CD4-positive, alpha-beta T cell (primary cell): ENCODE measurements around the gene BICRAL. TPM values are rescaled to one million over a fixed set of nuclear protein-coding genes. Genes with fewer than 3 reads are reported as not detected.

ENCODE experiments used
- ATAC-seq: fragments of 200-7000 bp; cut with Tn5 transposase; one replicate; pipeline ENCODE4 v1.10.0; 2022; ENCODE audit warnings: mild to moderate bottlenecking; ENCODE audit not compliant: poor library complexity
- CTCF ChIA-PET: fragments of 350-600 bp; sonication (Branson Sonifier 250); formaldehyde crosslinking; loops from one replicate; lab custom pipeline; 2021; ENCODE audit warnings: antibody characterized with exemption, inconsistent platforms; lab: Charles Lee
- POLR2A ChIA-PET: fragments of 350-600 bp; sonication (Branson Sonifier 250); formaldehyde crosslinking; loops from one replicate; lab custom pipeline; 2021; ENCODE audit warnings: antibody characterized with exemption, inconsistent platforms; lab: Charles Lee
- DNase-seq, 14 experiments: peaks; one replicate each; pipeline ENCODE4 v3.0.0-alpha.2; 2013 to 2020; ENCODE audit warnings: mixed read lengths in 2 of 14
- H3K27ac ChIP-seq, 2 donors: one replicate each; pipeline versions ENCODE4 v1.5.1 to v1.7.0; 2013; ENCODE audit warnings: low read length in 2 of 2, low read depth in 1 of 2, mild to moderate bottlenecking in 1 of 2
- H3K27me3 ChIP-seq, 2 experiments: 1 replicate in 1 of 2; 2 replicates in 1 of 2; pipeline versions ENCODE4 v1.6.1 to v1.7.0; 2013; ENCODE audit warnings: low read length in 2 of 2, control low read depth in 1 of 2, mild to moderate bottlenecking in 1 of 2, moderate library complexity in 1 of 2; ENCODE audit not compliant: insufficient read depth in 2 of 2, control insufficient read depth in 1 of 2
- H3K36me3 ChIP-seq: one replicate; pipeline ENCODE4 v1.6.1; 2013; ENCODE audit warnings: low read length, control low read depth; ENCODE audit not compliant: insufficient read depth
- H3K4me1 ChIP-seq: one replicate; pipeline ENCODE4 v1.6.1; 2013; ENCODE audit warnings: low read length, control low read depth; ENCODE audit not compliant: insufficient read depth
- H3K4me3 ChIP-seq: one replicate; pipeline ENCODE4 v1.5.1; 2013; ENCODE audit warnings: mild to moderate bottlenecking, low read length, moderate library complexity
- H3K9me3 ChIP-seq, 2 experiments: 1 replicate in 1 of 2; 2 replicates in 1 of 2; pipeline versions ENCODE4 v1.6.1 to v1.7.0; 2013; ENCODE audit warnings: low read length in 2 of 2, mild to moderate bottlenecking in 2 of 2, control low read depth in 1 of 2, moderate library complexity in 1 of 2; ENCODE audit not compliant: control insufficient read depth in 1 of 2, insufficient read depth in 1 of 2
- H3K27ac Mint-ChIP-seq: one replicate; pipeline ENCODE4 v1.8.0; 2020; ENCODE audit warnings: mixed read lengths
- H3K27me3 Mint-ChIP-seq: one replicate; pipeline ENCODE4 v1.8.0; 2021; ENCODE audit warnings: mixed read lengths
- H3K36me3 Mint-ChIP-seq: one replicate; pipeline ENCODE4 v1.8.0; 2021; ENCODE audit warnings: low read depth, mixed read lengths
- H3K4me1 Mint-ChIP-seq: one replicate; pipeline ENCODE4 v1.8.0; 2021; ENCODE audit warnings: low read depth, mixed read lengths
- H3K4me3 Mint-ChIP-seq: one replicate; pipeline ENCODE4 v1.8.0; 2020; ENCODE audit warnings: mild to moderate bottlenecking, mixed read lengths
- H3K9me3 Mint-ChIP-seq: one replicate; pipeline ENCODE4 v1.8.0; 2020; ENCODE audit warnings: mixed read lengths
- intact Hi-C, 2 experiments: fragments of 100-400 bp; cut with DNase I in 1 of 2; cut with micrococcal nuclease in 1 of 2; formaldehyde crosslinking; loops; one replicate each; pipeline versions ENCODE4 v1.15.1 to v1.9.0; 2023 to 2025; cut with DNase I, micrococcal nuclease
- total RNA-seq, 174 experiments: library from RNA in 2 of 174; stranded (reverse) in 2 of 174; gene quantifications; one replicate each; pipeline ENCODE4 v1.2.3 and lab custom pipeline; 2021 to 2026
- TF ChIP-seq, protein P1 (sequence below): fragments of 200-600 bp; IDR thresholded peaks from one replicate; pipeline ENCODE4 v1.8.0; 2022; ENCODE audit warnings: antibody characterized with exemption, mild to moderate bottlenecking

The BICRAL gene
- total RNA-seq, 2 experiments from 2014 or later: 15.0 to 15.8 TPM

DNA sequence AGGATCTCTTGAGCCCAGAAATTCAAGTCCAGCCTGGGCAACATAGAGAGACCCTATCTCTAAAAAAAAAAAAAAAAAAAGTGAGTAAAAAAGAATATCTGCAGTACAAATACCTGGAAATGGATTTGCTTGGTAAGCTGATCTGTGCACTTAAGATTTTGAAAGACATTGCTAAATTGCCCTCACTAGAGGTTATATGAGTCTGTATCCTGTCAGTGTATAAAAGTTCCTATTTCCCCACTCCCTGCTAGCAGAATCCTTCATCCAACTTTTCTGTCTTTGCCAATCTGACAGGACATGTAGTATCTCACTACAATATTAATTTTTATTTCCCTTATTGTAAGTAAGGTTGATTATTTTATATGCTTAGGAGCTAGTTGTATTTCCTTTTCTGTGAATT, 36.1 kb downstream of the BICRAL start:
- H3K27me3 Mint-ChIP-seq: no peaks in the 10 kb centered on the region
- H3K9me3 Mint-ChIP-seq: no peaks in the 10 kb centered on the region
- H3K27me3 ChIP-seq: no peaks in the 10 kb centered on the region
- intact Hi-C loops: no loop called here
- H3K36me3 ChIP-seq: peaks cover 10% of the 10 kb centered on the region
- no peak for ATAC-seq
- ChIA-PET POLR2A (interaction anchor here (3.2 to 3.6 kb wide), 3 partner anchors 35 to 72 kb away, joined by 20 to 33 read pairs (median 22); partner anchors contain the start of genes BICRAL and TBCC), CTCF (interaction anchor here (0.7 to 2.8 kb wide), 5 partner anchors 19 to 156 kb away, joined by 3 to 9 read pairs (median 4); no protein-coding TSS in a partner anchor)
- TF ChIP-seq, protein P1, sequence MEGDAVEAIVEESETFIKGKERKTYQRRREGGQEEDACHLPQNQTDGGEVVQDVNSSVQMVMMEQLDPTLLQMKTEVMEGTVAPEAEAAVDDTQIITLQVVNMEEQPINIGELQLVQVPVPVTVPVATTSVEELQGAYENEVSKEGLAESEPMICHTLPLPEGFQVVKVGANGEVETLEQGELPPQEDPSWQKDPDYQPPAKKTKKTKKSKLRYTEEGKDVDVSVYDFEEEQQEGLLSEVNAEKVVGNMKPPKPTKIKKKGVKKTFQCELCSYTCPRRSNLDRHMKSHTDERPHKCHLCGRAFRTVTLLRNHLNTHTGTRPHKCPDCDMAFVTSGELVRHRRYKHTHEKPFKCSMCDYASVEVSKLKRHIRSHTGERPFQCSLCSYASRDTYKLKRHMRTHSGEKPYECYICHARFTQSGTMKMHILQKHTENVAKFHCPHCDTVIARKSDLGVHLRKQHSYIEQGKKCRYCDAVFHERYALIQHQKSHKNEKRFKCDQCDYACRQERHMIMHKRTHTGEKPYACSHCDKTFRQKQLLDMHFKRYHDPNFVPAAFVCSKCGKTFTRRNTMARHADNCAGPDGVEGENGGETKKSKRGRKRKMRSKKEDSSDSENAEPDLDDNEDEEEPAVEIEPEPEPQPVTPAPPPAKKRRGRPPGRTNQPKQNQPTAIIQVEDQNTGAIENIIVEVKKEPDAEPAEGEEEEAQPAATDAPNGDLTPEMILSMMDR: no peak
- peak overlapping the region; percentile 74 for H3K27ac Mint-ChIP-seq
- DNase-seq: no peak
- H3K36me3 Mint-ChIP-seq: peaks cover 45% of the 10 kb centered on the region
- peaks cover 49% of the 10 kb centered on the region for H3K4me1 Mint-ChIP-seq
- H3K27ac ChIP-seq: no peak overlapping the region
- H3K9me3 ChIP-seq: no peaks in the 10 kb centered on the region
- H3K4me1 ChIP-seq: peaks cover 7% of the 10 kb centered on the region
- no peak overlapping the region for H3K4me3 ChIP-seq
- H3K4me3 Mint-ChIP-seq: no peak overlapping the region

DNA sequence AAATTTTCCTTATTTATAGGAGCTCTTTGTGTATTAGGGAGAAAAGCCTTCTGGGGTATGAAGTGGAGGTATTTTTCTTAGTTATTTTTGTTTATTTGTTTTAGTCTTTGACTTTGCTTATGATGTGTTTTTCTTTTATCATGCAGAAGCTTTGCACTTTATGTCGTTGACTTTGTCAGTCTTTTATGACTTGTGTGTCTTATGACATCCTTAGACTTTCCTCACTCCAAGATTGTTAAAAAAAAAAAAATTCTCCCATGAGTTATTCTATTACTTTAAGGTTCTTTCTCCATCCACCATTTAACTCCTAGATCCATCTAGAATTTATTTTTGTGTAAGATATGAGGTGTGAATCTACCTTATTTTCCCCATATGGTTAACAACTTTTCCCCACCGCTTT, 36.6 kb downstream of the BICRAL start:
- POLR2A ChIA-PET: interaction anchor here (3.2 to 3.6 kb wide), 3 partner anchors 36 to 72 kb away, joined by 20 to 33 read pairs (median 22); partner anchors contain the start of genes BICRAL and TBCC
- Mint-ChIP-seq H3K9me3 (no peaks in the 10 kb centered on the region), H3K27me3 (no peaks in the 10 kb centered on the region), H3K36me3 (peaks cover 45% of the 10 kb centered on the region), H3K27ac (peak overlapping the region; percentile 74), H3K4me3 (no peak overlapping the region), H3K4me1 (peaks cover 45% of the 10 kb centered on the region)
- H3K4me3 ChIP-seq: no peak overlapping the region
- intact Hi-C loops: no loop called here
- ATAC-seq (no peak), DNase-seq (no peak)
- H3K9me3 ChIP-seq: no peaks in the 10 kb centered on the region
- peaks cover 15% of the 10 kb centered on the region for H3K36me3 ChIP-seq
- H3K27ac ChIP-seq: no peak overlapping the region
- CTCF ChIA-PET: interaction anchor here (0.7 to 2.8 kb wide), 6 partner anchors 11 to 157 kb away, joined by 3 to 9 read pairs (median 4); no protein-coding TSS in a partner anchor
- TF ChIP-seq, protein P1: no peak
- H3K4me1 ChIP-seq: peaks cover 7% of the 10 kb centered on the region
- no peaks in the 10 kb centered on the region for H3K27me3 ChIP-seq

DNA sequence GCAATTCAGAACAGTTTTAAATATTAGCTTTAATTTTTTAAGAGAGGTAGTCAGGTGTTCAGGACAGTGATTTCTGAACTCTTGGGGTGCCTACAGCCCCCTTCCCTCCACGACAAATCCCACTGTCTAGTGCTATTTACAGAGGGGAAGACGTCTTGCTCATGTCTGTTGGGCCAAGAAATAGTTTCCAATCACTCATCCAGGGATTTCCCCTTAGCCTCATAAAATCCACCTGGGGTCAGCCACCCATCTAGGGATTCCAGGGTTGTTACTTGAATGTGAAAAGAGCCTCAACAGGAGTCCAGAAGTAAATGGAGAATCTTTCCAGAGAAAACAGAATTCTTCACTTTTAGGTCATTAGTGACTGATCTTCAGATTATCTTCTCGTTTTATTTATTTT, 37.0 kb downstream of the BICRAL start:
- no peak for ATAC-seq
- intact Hi-C loops: no loop called here
- peaks cover 19% of the 10 kb centered on the region for H3K36me3 ChIP-seq
- H3K27ac ChIP-seq: no peak overlapping the region
- H3K9me3 ChIP-seq: no peaks in the 10 kb centered on the region
- Mint-ChIP-seq H3K27ac (peak overlapping the region; percentile 74), H3K4me1 (peaks cover 42% of the 10 kb centered on the region), H3K4me3 (no peak overlapping the region), H3K9me3 (no peaks in the 10 kb centered on the region), H3K27me3 (no peaks in the 10 kb centered on the region), H3K36me3 (peaks cover 42% of the 10 kb centered on the region)
- POLR2A ChIA-PET: interaction anchor here (3.2 to 3.6 kb wide), 3 partner anchors 36 to 73 kb away, joined by 20 to 33 read pairs (median 22); partner anchors contain the start of genes BICRAL and TBCC
- no peak overlapping the region for H3K4me3 ChIP-seq
- no peak for DNase-seq
- no peaks in the 10 kb centered on the region for H3K27me3 ChIP-seq
- CTCF ChIA-PET: interaction anchor here (1.0 to 2.8 kb wide), 4 partner anchors 12 to 157 kb away, joined by 3 to 9 read pairs (median 4); no protein-coding TSS in a partner anchor
- peaks cover 7% of the 10 kb centered on the region for H3K4me1 ChIP-seq
- TF ChIP-seq, protein P1: no peak
